Measurements from ENCODE around the gene RFX2. TPM values are rescaled to one million over a fixed set of nuclear protein-coding genes. Genes with fewer than 3 reads are reported as not detected.

RFX2 gene
- total and polyA plus RNA-seq, 9 of the 15 experiments (the other 6 are each of a cell fraction or from before 2014, with no cell fraction given) = 3.6 to 18.7 (median 8.7) TPM

GRCh38 chr19:5990289-5990797 is 120.0 kb downstream of the RFX2 start (continued):
- TF ChIP-seq ZNF318 (IDR thresholded peaks at IDR 0.05; ENCODE audit: borderline replicate concordance in 1 of 2, low read depth in 1 of 2) (no peak), ELK3 (CRISPR knock-in tag; IDR thresholded peaks at IDR 0.05) (no peak), PTTG1 (tag; IDR thresholded peaks at IDR 0.05; ENCODE audit: low read depth) (no peak), ATF7 (IDR thresholded peaks at IDR 0.05) (no peak), ID3 (CRISPR knock-in tag; IDR thresholded peaks at IDR 0.05) (no peak), ID3 (tag; IDR thresholded peaks at IDR 0.05) (0 out of 2 replicates have a peak, but pooled peaks have one; percentile 52), JUND (IDR thresholded peaks at IDR 0.05; ENCODE audit: borderline replicate concordance, low read depth, low read length) (no peak), JUND (tag; IDR thresholded peaks at IDR 0.05; ENCODE audit: borderline replicate concordance, low read depth, low read length) (no peak), FOXP1 (CRISPR knock-in tag; IDR thresholded peaks at IDR 0.05) (no peak)
